K562 (cell line): ENCODE measurements around the gene SCAP. TPM values are rescaled to one million over a fixed set of nuclear protein-coding genes. Genes with fewer than 3 reads are reported as not detected.

ENCODE experiments used
- ATAC-seq: fragments of 200-7000 bp; cut with Tn5 transposase; 3 replicates; pipeline ENCODE4 v1.9.1; 2020; ENCODE audit warnings: moderate library complexity
- BruUV-seq: library from RNA; stranded (reverse); fragments of 400-500 nt; replicated peaks from 2 replicates; lab custom pipeline; 2021; lab: Mats Ljungman, UMichigan
- CTCF ChIA-PET: fragments of 300-600 bp; formaldehyde crosslinking; extraction: SDS; loops from one replicate; lab custom pipeline; 2021; ENCODE audit warnings: low intra/inter-chr PET ratio; lab: Yijun Ruan, JAX
- POLR2A ChIA-PET: fragments of 300-600, 350-650 bp; sonication (Branson Sonifier 250); formaldehyde crosslinking; extraction: SDS; loops from one replicate; lab custom pipeline; 2021; ENCODE audit warnings: antibody characterized with exemption, inconsistent platforms; lab: Yijun Ruan, JAX
- DNase-seq, 4 experiments: peaks; one replicate each; pipeline versions ENCODE4 v3.0.0 to v3.0.0-alpha.2; 2011 to 2018; ENCODE audit warnings: low spot score in 3 of 4, mixed read lengths in 3 of 4; ENCODE audit errors: extremely low read depth in 1 of 4
- FAIRE-seq: peaks from 2 replicates; lab custom pipeline; 2011; peaks lifted over from hg19 to GRCh38; lab: Jason Lieb, UNC
- H2AFZ ChIP-seq: 2 replicates; pipeline ENCODE4 v1.6.0; 2011; ENCODE audit warnings: low read depth, low read length, control low read depth, inconsistent platforms
- H3K27ac ChIP-seq: fragments of 200-600 bp; 3 replicates; pipeline ENCODE4 v1.8.0; 2011; ENCODE audit warnings: low read depth, mild to moderate bottlenecking, control low read depth, inconsistent platforms, low read length, moderate library complexity, mixed read lengths; ENCODE audit errors: extremely low read depth
- H3K27me3 ChIP-seq, 2 experiments: fragments of 300-600 bp in 1 of 2; 2 replicates in 1 of 2; 3 replicates in 1 of 2; pipeline versions ENCODE4 v1.6.0 to v1.8.0; 2011; ENCODE audit warnings: inconsistent platforms in 2 of 2, low read length in 2 of 2, mild to moderate bottlenecking in 1 of 2, mixed read lengths in 1 of 2, moderate library complexity in 1 of 2; ENCODE audit not compliant: control insufficient read depth in 2 of 2, insufficient read depth in 2 of 2
- H3K36me3 ChIP-seq: fragments of 300-600 bp; 3 replicates; pipeline ENCODE4 v1.8.0; 2011; ENCODE audit warnings: mild to moderate bottlenecking, low read length, inconsistent platforms; ENCODE audit not compliant: control insufficient read depth, insufficient read depth
- H3K4me1 ChIP-seq, 2 experiments: fragments of 200-600 bp in 1 of 2; replicated peaks in 1 of 2; 2 replicates in 1 of 2; 3 replicates in 1 of 2; pipeline versions ENCODE4 v1.5.1 to v1.8.0; 2011; ENCODE audit warnings: inconsistent platforms in 2 of 2, low read length in 2 of 2, mild to moderate bottlenecking in 1 of 2, mixed read lengths in 1 of 2, moderate library complexity in 1 of 2; ENCODE audit not compliant: control insufficient read depth in 2 of 2, insufficient read depth in 2 of 2
- H3K4me2 ChIP-seq: 2 replicates; pipeline ENCODE4 v1.6.1; 2011; ENCODE audit warnings: low read length, control low read depth, inconsistent platforms, mixed read lengths; ENCODE audit not compliant: insufficient read depth
- H3K4me3 ChIP-seq: fragments of 200-600 bp; sonication (generic), shearing (Covaris generic); 2 replicates; pipeline ENCODE4 v1.5.1; 2016; ENCODE audit warnings: control low read depth, inconsistent platforms
- H3K79me2 ChIP-seq: fragments of 200-600 bp; 3 replicates; pipeline ENCODE4 v1.8.0; 2011; ENCODE audit warnings: low read length, inconsistent platforms; ENCODE audit not compliant: control insufficient read depth, insufficient read depth
- H3K9ac ChIP-seq, 2 experiments: 2 replicates each; pipeline versions ENCODE4 v1.6.0 to v1.6.1; 2011; ENCODE audit warnings: low read depth in 2 of 2, low read length in 2 of 2, control low read depth in 1 of 2, inconsistent platforms in 1 of 2, mild to moderate bottlenecking in 1 of 2, mixed read lengths in 1 of 2; ENCODE audit not compliant: insufficient read depth in 1 of 2
- H3K9me1 ChIP-seq: one replicate; pipeline ENCODE4 v1.6.0; 2011; ENCODE audit warnings: inconsistent platforms, mild to moderate bottlenecking, low read length, moderate library complexity; ENCODE audit not compliant: control insufficient read depth, insufficient read depth
- H3K9me3 ChIP-seq: replicated peaks from 2 replicates; pipeline ENCODE4 v1.5.1; 2011; ENCODE audit warnings: low read depth, low read length, inconsistent platforms; ENCODE audit not compliant: control insufficient read depth, insufficient read depth
- H4K20me1 ChIP-seq: replicated peaks from 2 replicates; pipeline ENCODE4 v1.6.1; 2011; ENCODE audit warnings: low read length, inconsistent platforms, mixed read lengths; ENCODE audit not compliant: control insufficient read depth, insufficient read depth
- CTCF ChIP-seq, 3 experiments: IDR thresholded peaks in 2 of 3; conservative IDR thresholded peaks in 1 of 3; 2 replicates each; pipeline ENCODE4 v1.5.1; 2011 to 2012; ENCODE audit warnings: low read length in 3 of 3, mild to moderate bottlenecking in 3 of 3, control low read depth in 2 of 3, improper control_type of control experiment in 1 of 3, inconsistent platforms in 1 of 3, low read depth in 1 of 3, mixed read lengths in 1 of 3, moderate library complexity in 1 of 3; ENCODE audit not compliant: insufficient read depth in 2 of 3
- HLTF ChIP-seq: fragments of 450-650 bp; IDR thresholded peaks from 2 replicates; pipeline ENCODE4 v1.6.1; 2016
- NR1H2 ChIP-seq: sonication (generic); formaldehyde crosslinking; IDR thresholded peaks from 2 replicates; pipeline ENCODE4 v1.4.0; 2020; ENCODE audit warnings: mild to moderate bottlenecking, missing genetic modification reagents
- STAT5A ChIP-seq: IDR thresholded peaks from 2 replicates; pipeline ENCODE4 v1.6.1; 2012; ENCODE audit warnings: low read length, inconsistent platforms, borderline replicate concordance
- ZBTB7A ChIP-seq: IDR thresholded peaks from 2 replicates; pipeline ENCODE4 v1.6.1; 2011; ENCODE audit warnings: low read depth, mild to moderate bottlenecking, low read length, moderate library complexity, borderline replicate concordance; ENCODE audit not compliant: control insufficient read depth
- ZNF121 ChIP-seq: sonication (generic); formaldehyde crosslinking; conservative IDR thresholded peaks from 2 replicates; pipeline ENCODE4 v1.8.0; 2022; ENCODE audit warnings: missing genetic modification reagents
- ZNF639 ChIP-seq, 2 experiments: fragments of 200-800 bp in 1 of 2; sonication (Bioruptor generic) in 1 of 2; sonication (generic) in 1 of 2; formaldehyde crosslinking in 1 of 2; IDR thresholded peaks in 1 of 2; conservative IDR thresholded peaks in 1 of 2; 2 replicates each; pipeline versions ENCODE4 v1.5.0 to v1.6.1; 2016 to 2020; ENCODE audit warnings: missing compliant biosample characterization in 1 of 2, missing genetic modification characterization in 1 of 2, missing genetic modification reagents in 1 of 2
- ZNF76 ChIP-seq: fragments of 250-450 bp; sonication (Bioruptor Pico); IDR thresholded peaks from 2 replicates; pipeline ENCODE4 v1.4.0; 2020; ENCODE audit warnings: mild to moderate bottlenecking, moderate library complexity, borderline replicate concordance
- WGBS: fragments of 100-300 bp; shearing (Covaris generic); methylation state at CpG from one replicate; pipeline ENCODE4 v1.1.6; 2016; ENCODE audit warnings: low coverage, mixed read lengths; ENCODE audit not compliant: insufficient coverage; ENCODE audit errors: missing lambda C conversion rate; 5-methylcytosine and 5-hydroxymethylcytosine counted together
- in situ Hi-C: fragments of 300-500 bp; cut with MboI; formaldehyde crosslinking; loops from 4 replicates; pipeline ENCODE4 v1.15.0; 2018; ENCODE audit warnings: inconsistent platforms, mixed read lengths
- intact Hi-C: fragments of 100-400 bp; cut with micrococcal nuclease; formaldehyde crosslinking; loops from 2 replicates; pipeline ENCODE4 v1.14.2; 2022
- polyA plus RNA-seq, 8 experiments: library from polyadenylated mRNA; depleted of rRNA in 4 of 8; stranded (reverse) in 5 of 8; unstranded in 3 of 8; fragments of >200 nt; fragmentation: Nextera tagmentation in 2 of 8; fragmentation: Illumina TruSeq in 1 of 8; extraction: Ambion mirVana in 2 of 8; extraction: Trizol in 1 of 8; gene quantifications; 2 replicates each; pipeline versions ENCODE4 v1.2.1 to v1.2.3, GENCODE V29; 2011 to 2014; ENCODE audit warnings: inconsistent platforms in 1 of 8, missing spikeins in 1 of 8
- total RNA-seq, 7 experiments: library from RNA; depleted of rRNA in 6 of 7; stranded (reverse); fragments of >200 nt in 6 of 7; fragmentation: Illumina TruSeq in 2 of 7; extraction: Trizol in 2 of 7; gene quantifications; 2 replicates each; pipeline versions ENCODE4 v1.2.1 to v1.2.3, GENCODE V29; 2011 to 2021; ENCODE audit warnings: low replicate concordance in 1 of 7

Gene SCAP
- total and polyA plus RNA-seq, 9 of the 15 experiments (the other 6 are each of a cell fraction or from before 2014, with no cell fraction given), result 2.6 to 104 (median 37.8) TPM

- ATAC-seq, result no peak
- no peak overlapping the region for H2AFZ ChIP-seq
- TF ChIP-seq ZNF121 (CRISPR knock-in tag) (peak; percentile 69), NR1H2 (CRISPR knock-in tag) (no peak)
- TF ChIP-seq, all 486 proteins: peak for 1
- Histone ChIP-seq H4K20me1 (no peaks in the 10 kb centered on the region), H3K9me1 (no peaks in the 10 kb centered on the region), H3K79me2 (peaks cover 10% of the 10 kb centered on the region), H3K9ac (no peak overlapping the region), H3K4me3 (no peak overlapping the region), H3K36me3 (no peaks in the 10 kb centered on the region), H3K9me3 (no peaks in the 10 kb centered on the region), H3K4me1 (peaks cover 8 to 20% of the 10 kb centered on the region in 2 experiments), H3K27me3 (no peaks in the 10 kb centered on the region), H3K27ac (no peak overlapping the region), H3K4me2 (no peak overlapping the region)
- DNase-seq (no peak), FAIRE-seq (no peak)
- ChIA-PET CTCF (no interaction called here), POLR2A (interaction anchor here (1.3 kb wide), 1 partner anchor 13 kb away, joined by 3 read pairs; no protein-coding TSS in a partner anchor)
- BruUV-seq, result no TSS peak
- intact Hi-C loops (loop anchor here (10.0 kb wide), 3 partner anchors 360 to 670 kb away; partner anchors contain the start of genes MYL3 and TMIE), in situ Hi-C loops (no loop called here)
These were observed 101.2 kb downstream of the SCAP start for GRCh38 chr3:47374587-47374986.

GRCh38 chr3:47370887-47371697 lies 104.6 kb downstream of the SCAP start:
- WGBS, result 23% methylated on average over 13 of the region's 13 CpGs
- Histone ChIP-seq H3K36me3 (no peaks in the 10 kb centered on the region), H3K27ac (no peak overlapping the region), H4K20me1 (no peaks in the 10 kb centered on the region), H3K27me3 (no peaks in the 10 kb centered on the region), H3K4me1 (0 out of 5 replicates have a peak, but pooled peaks cover 0 to 3% of the 10 kb centered on the region in 2 experiments), H3K9me1 (no peaks in the 10 kb centered on the region), H3K9ac (no peak overlapping the region), H3K4me3 (no peak overlapping the region), H3K4me2 (no peak overlapping the region), H3K79me2 (no peaks in the 10 kb centered on the region), H2AFZ (no peak overlapping the region), H3K9me3 (no peaks in the 10 kb centered on the region)
- in situ Hi-C loops, result no loop called here
- peak; percentile 84 for ATAC-seq
- DNase-seq, result peak; percentile 59 to 85 (median 84)
- ChIA-PET CTCF (interaction anchor here (0.9 to 1.7 kb wide), 6 partner anchors 47 to 666 kb away, joined by 3 to 9 read pairs (median 4); no protein-coding TSS in a partner anchor), POLR2A (interaction anchor here (0.6 to 1.0 kb wide), 3 partner anchors 10 to 373 kb away, joined by 3 to 5 read pairs (median 3); partner anchors contain the start of gene PTPN23)
- intact Hi-C loops, result loop anchor here (1.0 to 10.0 kb wide), 4 partner anchors 121 to 666 kb away; partner anchors contain the start of genes MYL3 and TMIE
- FAIRE-seq, result no peak
- BruUV-seq, result no TSS peak
- TF ChIP-seq ZNF639 (CRISPR knock-in tag; conservative IDR thresholded peaks at IDR 0.05 in 1 of 2, IDR thresholded peaks at IDR 0.05 in 1 of 2) (no peak), CTCF (IDR thresholded peaks at IDR 0.05 in 2 of 3, conservative IDR thresholded peaks at IDR 0.05 in 1 of 3; ENCODE audit: insufficient read depth in 2 of 3, low read depth in 1 of 3, low read length in 3 of 3) (peak; percentile 40 to 61 (median 57); a peak in 4 of 6 replicates), STAT5A (no peak), HLTF (no peak), ZBTB7A (peak; percentile 61; the same call in 1 of the 2 replicates), ZNF76 (CRISPR knock-in tag) (no peak)
